Liver (tissue), 9 donors: ENCODE data around the gene SLC38A3. TPM values are rescaled to one million over a fixed set of nuclear protein-coding genes. Genes with fewer than 3 reads are reported as not detected.

Experiments
- DNase-seq: peaks from one replicate; pipeline ENCODE4 v3.0.0-alpha.2; 2017; ENCODE audit warnings: low spot score
- H3K27ac ChIP-seq, 2 donors: one replicate each; pipeline ENCODE4 v1.7.0; 2013; ENCODE audit warnings: inconsistent platforms in 2 of 2, low read length in 2 of 2, control low read depth in 1 of 2, low read depth in 1 of 2, mild to moderate bottlenecking in 1 of 2
- H3K27me3 ChIP-seq, 4 donors: one replicate each; pipeline versions ENCODE4 v1.6.1 to v1.7.0; 2013; ENCODE audit warnings: low read length in 3 of 4, inconsistent platforms in 1 of 4, mild to moderate bottlenecking in 1 of 4, moderate library complexity in 1 of 4; ENCODE audit not compliant: control insufficient read depth in 4 of 4, insufficient read depth in 4 of 4
- H3K36me3 ChIP-seq, 4 donors: one replicate each; pipeline versions ENCODE4 v1.6.1 to v1.7.0; 2013; ENCODE audit warnings: low read length in 3 of 4, mild to moderate bottlenecking in 3 of 4, low read depth in 1 of 4, moderate library complexity in 1 of 4; ENCODE audit not compliant: control insufficient read depth in 4 of 4, insufficient read depth in 3 of 4
- H3K4me1 ChIP-seq, 4 donors: one replicate each; pipeline versions ENCODE4 v1.6.1 to v1.7.0; 2013; ENCODE audit warnings: low read length in 3 of 4, mild to moderate bottlenecking in 3 of 4, moderate library complexity in 1 of 4; ENCODE audit not compliant: control insufficient read depth in 4 of 4, insufficient read depth in 4 of 4
- H3K4me3 ChIP-seq, 3 donors: one replicate each; pipeline versions ENCODE4 v1.6.1 to v1.7.0; 2013; ENCODE audit warnings: low read length in 3 of 3, control low read depth in 1 of 3, low read depth in 1 of 3, mild to moderate bottlenecking in 1 of 3
- H3K9ac ChIP-seq, 2 donors: one replicate each; pipeline ENCODE4 v1.7.0; 2013; ENCODE audit warnings: low read length in 2 of 2, mild to moderate bottlenecking in 2 of 2, moderate library complexity in 2 of 2, control low read depth in 1 of 2, low read depth in 1 of 2
- H3K9me3 ChIP-seq, 4 donors: one replicate each; pipeline versions ENCODE4 v1.6.1 to v1.7.0; 2013; ENCODE audit warnings: low read length in 3 of 4; ENCODE audit not compliant: control insufficient read depth in 4 of 4
- ATF3 ChIP-seq: IDR thresholded peaks from 2 replicates; pipeline ENCODE4 v1.6.1; 2016; ENCODE audit warnings: antibody characterized with exemption
- CTCF ChIP-seq: fragments of 150-350 bp; IDR thresholded peaks from 2 replicates; pipeline ENCODE4 v1.5.1; 2017; ENCODE audit warnings: improper control_type of control experiment, low read depth, low read length; ENCODE audit not compliant: missing input control
- EGR1 ChIP-seq, 2 donors: IDR thresholded peaks; 2 replicates each; pipeline ENCODE4 v1.6.1; 2016 to 2018; ENCODE audit warnings: antibody characterized with exemption in 2 of 2, low read depth in 2 of 2
- FOXA2 ChIP-seq: IDR thresholded peaks from 2 replicates; pipeline ENCODE4 v1.6.1; 2016; ENCODE audit warnings: antibody characterized with exemption
- GABPA ChIP-seq, 2 donors: IDR thresholded peaks in 1 of 2; conservative IDR thresholded peaks in 1 of 2; 2 replicates each; pipeline ENCODE4 v1.6.1; 2016; ENCODE audit warnings: antibody characterized with exemption in 2 of 2, mild to moderate bottlenecking in 1 of 2, moderate library complexity in 1 of 2
- HNF4A ChIP-seq, 2 donors: conservative IDR thresholded peaks; 2 replicates each; pipeline ENCODE4 v1.6.1; 2016; ENCODE audit warnings: antibody characterized with exemption in 2 of 2, mild to moderate bottlenecking in 2 of 2
- HNF4G ChIP-seq: IDR thresholded peaks from 2 replicates; pipeline ENCODE4 v1.6.1; 2016; ENCODE audit warnings: antibody characterized with exemption
- NR2F2 ChIP-seq: IDR thresholded peaks from 2 replicates; pipeline ENCODE4 v1.6.1; 2016; ENCODE audit warnings: antibody characterized with exemption
- RAD21 ChIP-seq, 2 donors: IDR thresholded peaks; 2 replicates each; pipeline ENCODE4 v1.6.1; 2016; ENCODE audit warnings: antibody characterized with exemption in 2 of 2, mild to moderate bottlenecking in 2 of 2
- SP1 ChIP-seq: IDR thresholded peaks from 2 replicates; pipeline ENCODE4 v1.6.1; 2018; ENCODE audit warnings: antibody characterized with exemption, mild to moderate bottlenecking
- TAF1 ChIP-seq: conservative IDR thresholded peaks from 2 replicates; pipeline ENCODE4 v1.6.1; 2016; ENCODE audit warnings: antibody characterized with exemption, mild to moderate bottlenecking
- WGBS: extraction: QIAGEN DNeasy Blood & Tissue Kit; methylation state at CpG from one replicate; pipeline ENCODE4 v1.1.7; 2013; 5-methylcytosine and 5-hydroxymethylcytosine counted together
- polyA plus RNA-seq, 2 donors: library from polyadenylated mRNA; stranded (reverse) in 1 of 2; unstranded in 1 of 2; fragments of 200-250 nt in 1 of 2; fragments of >200 nt in 1 of 2; fragmentation: Nextera tagmentation in 1 of 2; extraction: Ambion mirVana in 1 of 2; gene quantifications; one replicate each; pipeline versions ENCODE4 v1.2.1 to v1.2.3, GENCODE V29; 2013 to 2015
- total RNA-seq, 2 donors: library from RNA; depleted of rRNA; stranded (reverse); fragments of >200 nt; gene quantifications; one replicate each; pipeline ENCODE4 v1.2.3, GENCODE V29; 2014
- donor health status: healthy.
- donor health status: healthy.
- donor health status: healthy.
- donor health status: healthy.
- donor health status: healthy.

SLC38A3 gene
- total and polyA plus RNA-seq, 4 donors: 98.1 to 180 (median 140) TPM

GRCh38 chr3:50245251-50245745 lies 40.2 kb downstream of the SLC38A3 start (continued):
- no peak for TF ChIP-seq CTCF

- Histone ChIP-seq H3K9ac (peak overlapping the region; percentile 20 to 61), H3K4me3 (no peak overlapping the region), H3K9me3 (no peaks in the 10 kb centered on the region), H3K27ac (peak overlapping the region; percentile 72 to 77), H3K27me3 (no peaks in the 10 kb centered on the region), H3K4me1 (peaks cover 9 to 85% (median 69%) of the 10 kb centered on the region in 4 donors), H3K36me3 (no peaks in the 10 kb centered on the region)
- TF ChIP-seq EGR1 (IDR thresholded peaks at IDR 0.05; ENCODE audit: low read depth in 2 of 2) (no peak), RAD21 (IDR thresholded peaks at IDR 0.05) (peak; percentile 80 to 88), CTCF (peak; percentile 93), NR2F2 (no peak), HNF4G (no peak), FOXA2 (no peak)
- WGBS: 14% methylated on average over 25 of the region's 25 CpGs
- DNase-seq: peak; percentile 96
These were observed 40.9 kb downstream of the SLC38A3 start for GRCh38 chr3:50245831-50246516.

- Histone ChIP-seq H3K4me3 (no peak overlapping the region), H3K9me3 (no peaks in the 10 kb centered on the region), H3K9ac (no peak overlapping the region), H3K4me1 (peaks cover 7 to 84% (median 65%) of the 10 kb centered on the region in 4 donors), H3K27ac (peak overlapping the region; percentile 72 to 77), H3K36me3 (no peaks in the 10 kb centered on the region), H3K27me3 (no peaks in the 10 kb centered on the region)
- TF ChIP-seq NR2F2: no peak
- no peak for TF ChIP-seq SP1
- no peak for TF ChIP-seq CTCF
- no peak for TF ChIP-seq ATF3
- TF ChIP-seq HNF4A (conservative IDR thresholded peaks at IDR 0.05): no peak
- TF ChIP-seq GABPA (IDR thresholded peaks at IDR 0.05 in 1 of 2, conservative IDR thresholded peaks at IDR 0.05 in 1 of 2): peak in 1 of 2 donors; percentile 58
- TF ChIP-seq TAF1: no peak
- no peak for DNase-seq
- 50% methylated on average over 10 of the region's 10 CpGs for whole genome bisulfite sequencing
These were observed 41.5 kb downstream of the SLC38A3 start for GRCh38 chr3:50246517-50246954.
